LNCaP clone FGC (cell line): ENCODE data around the gene IGFL1.
"Not testable (repeated sequence)": the region's sequence is repeated elsewhere in the genome, so short reads cannot be mapped to it uniquely, and the experiment has no call there.

ENCODE experiments used
- DNase-seq: peaks from one replicate; pipeline ENCODE4 v3.0.0-alpha.2; 2011; ENCODE audit warnings: low read depth
- H3K4me3 ChIP-seq: 2 replicates; pipeline ENCODE4 v1.5.1; 2011; ENCODE audit warnings: mild to moderate bottlenecking, low read depth, low read length, control low read depth
- CTCF ChIP-seq: IDR thresholded peaks from 2 replicates; pipeline ENCODE4 v1.5.1; 2012; ENCODE audit warnings: mild to moderate bottlenecking; ENCODE audit not compliant: control insufficient read depth, insufficient read depth; ENCODE audit errors: extremely low read depth

The IGFL1 gene

GRCh38 chr19:46220038-46220615 lies 9.4 kb upstream of the IGFL1 start:
- no peak for DNase-seq
- no peak for TF ChIP-seq CTCF
- no peak overlapping the region for H3K4me3 ChIP-seq

GRCh38 chr19:46221152-46221551 lies 8.4 kb upstream of the IGFL1 start:
- no peak for TF ChIP-seq CTCF
- DNase-seq = no peak
- H3K4me3 ChIP-seq = no peak overlapping the region

DNA sequence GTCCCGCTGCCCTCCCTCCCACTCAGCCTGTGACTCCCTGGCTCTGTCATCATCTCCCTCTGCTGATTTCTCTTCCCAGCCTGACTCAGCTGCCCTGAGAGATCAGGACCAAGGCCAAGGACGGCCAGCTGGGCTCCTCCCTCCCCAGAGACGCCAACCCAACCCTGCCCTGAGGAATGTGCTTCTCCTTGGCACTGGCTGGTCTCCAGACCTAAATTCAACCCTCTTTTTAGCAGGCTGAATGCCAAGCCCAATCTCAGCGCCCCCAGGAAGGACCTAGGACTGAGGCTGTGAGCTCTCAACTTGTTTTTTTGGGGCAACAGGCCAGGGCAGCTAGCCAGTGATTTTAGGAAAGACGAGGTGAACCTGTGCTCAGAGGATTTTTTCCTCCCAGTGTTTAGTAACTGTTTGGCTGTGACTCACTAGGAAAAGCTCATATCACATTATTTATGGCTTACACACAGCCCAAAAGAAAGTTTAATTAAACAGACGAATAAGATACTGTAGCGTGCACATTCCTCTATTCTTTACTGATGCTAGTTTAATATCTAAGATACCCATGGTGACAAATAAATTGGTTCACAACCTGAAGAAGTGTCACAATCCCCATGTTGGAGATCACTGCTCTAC lies 7.4 kb upstream of the IGFL1 start:
- no peak for TF ChIP-seq CTCF
- no peak for DNase-seq
- H3K4me3 ChIP-seq = no peak overlapping the region

GRCh38 chr19:46223787-46224186 lies 5.8 kb upstream of the IGFL1 start:
- not testable (repeated sequence) for DNase-seq, H3K4me3 ChIP-seq

DNA sequence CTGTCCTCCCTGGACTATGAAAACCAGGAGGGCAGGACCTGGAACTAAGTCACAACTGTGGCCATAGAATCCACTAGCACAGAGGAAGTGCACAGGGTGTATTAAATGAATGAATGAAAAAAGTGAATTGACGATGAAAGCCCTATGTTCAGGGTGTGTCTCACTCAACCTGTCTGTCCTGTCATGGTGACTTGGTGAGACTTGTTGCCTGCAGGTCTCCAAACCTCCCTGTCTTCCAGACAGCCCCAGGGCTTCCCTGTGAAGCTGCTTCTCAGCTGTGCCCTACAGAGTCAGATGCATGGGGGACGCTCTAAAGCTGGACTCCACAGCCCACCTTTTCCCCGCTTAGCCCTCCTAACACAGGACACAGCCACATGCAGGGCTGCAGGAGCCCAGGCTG lies 4.8 kb upstream of the IGFL1 start:
- H3K4me3 ChIP-seq = no peak overlapping the region
- TF ChIP-seq CTCF = no peak
- no peak for DNase-seq

DNA sequence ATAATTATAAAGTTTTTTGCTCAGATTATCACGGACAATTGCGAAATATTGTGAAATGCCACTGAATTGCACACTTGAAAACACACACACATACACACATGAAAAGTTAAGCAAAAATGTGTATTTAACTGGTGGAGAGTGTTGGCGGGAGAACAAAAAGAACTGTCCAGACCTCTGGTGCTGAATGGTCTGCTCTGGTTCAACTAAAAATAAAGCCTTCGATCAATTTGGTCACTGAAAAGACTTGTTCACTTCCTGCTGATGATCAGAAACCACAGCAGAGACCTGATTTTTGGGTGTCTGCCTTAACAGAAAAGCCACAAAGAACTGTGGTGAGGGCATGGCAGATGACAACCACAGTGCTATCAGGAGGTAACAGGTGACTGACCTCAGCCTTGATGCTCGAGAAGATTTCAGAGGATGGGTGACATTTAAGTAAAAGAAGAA lies 4.0 kb upstream of the IGFL1 start:
- no peak for DNase-seq
- TF ChIP-seq CTCF = no peak
- no peak overlapping the region for H3K4me3 ChIP-seq

GRCh38 chr19:46226438-46226973 lies 3.0 kb upstream of the IGFL1 start:
- TF ChIP-seq CTCF = no peak
- no peak overlapping the region for H3K4me3 ChIP-seq
- DNase-seq = no peak
